Central memory CD4-positive, alpha-beta T cell (primary cell): ENCODE data around the gene ACTR10.

Source experiments
- DNase-seq: peaks from one replicate; pipeline ENCODE4 v3.0.0; 2022
- total RNA-seq, 3 experiments: gene quantifications; one replicate each; lab custom pipeline; 2026; lab: John Stamatoyannopoulos, UW

Gene ACTR10
- total RNA-seq, result 32.4 to 55.3 (median 45.2) reads per million in 3 experiments

GRCh38 chr14:58199726-58200479 lies at the start of gene ACTR10:
Gene ACTR10 (plus strand): TSS chr14:58200149. CDS start chr14:58200218, 69 bp downstream.
- DNase-seq, result peak; percentile 83

- no peak for DNase-seq
Measured at GRCh38 chr14:58150243-58150805, 49.6 kb upstream of the ACTR10 start.

GRCh38 chr14:58151133-58152013 lies 48.6 kb upstream of the ACTR10 start:
- DNase-seq, result no peak

DNA sequence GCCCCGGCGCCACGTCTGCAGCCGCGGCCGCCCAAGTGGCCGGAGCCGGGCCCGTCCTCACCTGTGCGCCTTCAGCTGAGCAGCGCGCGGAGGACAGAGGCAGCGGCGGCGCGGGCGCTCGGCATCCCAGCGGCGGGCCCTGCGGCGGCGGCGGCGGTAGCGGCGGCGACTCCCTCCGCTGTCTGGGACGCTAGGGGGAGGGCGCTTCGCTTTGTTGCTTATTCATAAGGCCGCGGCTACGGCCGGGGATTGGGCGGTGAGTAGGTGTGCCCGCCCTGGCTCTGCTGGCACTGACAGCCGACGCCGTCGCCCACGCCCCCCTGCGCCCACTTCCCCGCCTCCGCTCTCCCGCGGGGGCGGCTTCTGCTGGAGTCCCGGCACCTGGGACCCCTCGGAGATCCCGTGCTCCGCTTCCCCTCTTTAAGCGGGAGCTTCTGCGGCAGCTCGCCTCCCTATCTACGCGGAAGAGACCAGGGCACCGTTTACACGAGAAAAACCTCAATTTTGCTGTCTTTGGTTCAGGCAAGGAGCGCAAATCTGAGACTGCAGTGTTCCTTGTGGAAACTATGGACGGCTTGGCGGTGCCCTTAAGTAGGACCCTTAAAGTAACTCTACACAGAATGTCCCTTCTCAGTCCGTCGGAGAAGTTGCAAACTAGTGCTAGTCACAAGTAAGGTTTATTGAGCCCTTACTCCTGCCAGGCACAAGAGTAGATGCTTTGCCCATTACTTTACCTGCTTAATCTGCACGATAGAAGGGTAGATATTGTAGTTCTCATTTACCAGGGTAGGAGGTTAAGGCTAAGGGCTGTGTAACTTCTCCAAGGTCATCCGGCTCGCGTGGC lies 47.7 kb upstream of the ACTR10 start, which contains the start of gene ARMH4:
TSS of gene ARMH4 (minus strand) at position 200 of the 844 bp plus-strand sequence. CDS start 12,855 bp downstream, outside the sequence.
- DNase-seq, result peak; percentile 50

GRCh38 chr14:58160561-58160960 lies 39.4 kb upstream of the ACTR10 start:
- no peak for DNase-seq

DNA sequence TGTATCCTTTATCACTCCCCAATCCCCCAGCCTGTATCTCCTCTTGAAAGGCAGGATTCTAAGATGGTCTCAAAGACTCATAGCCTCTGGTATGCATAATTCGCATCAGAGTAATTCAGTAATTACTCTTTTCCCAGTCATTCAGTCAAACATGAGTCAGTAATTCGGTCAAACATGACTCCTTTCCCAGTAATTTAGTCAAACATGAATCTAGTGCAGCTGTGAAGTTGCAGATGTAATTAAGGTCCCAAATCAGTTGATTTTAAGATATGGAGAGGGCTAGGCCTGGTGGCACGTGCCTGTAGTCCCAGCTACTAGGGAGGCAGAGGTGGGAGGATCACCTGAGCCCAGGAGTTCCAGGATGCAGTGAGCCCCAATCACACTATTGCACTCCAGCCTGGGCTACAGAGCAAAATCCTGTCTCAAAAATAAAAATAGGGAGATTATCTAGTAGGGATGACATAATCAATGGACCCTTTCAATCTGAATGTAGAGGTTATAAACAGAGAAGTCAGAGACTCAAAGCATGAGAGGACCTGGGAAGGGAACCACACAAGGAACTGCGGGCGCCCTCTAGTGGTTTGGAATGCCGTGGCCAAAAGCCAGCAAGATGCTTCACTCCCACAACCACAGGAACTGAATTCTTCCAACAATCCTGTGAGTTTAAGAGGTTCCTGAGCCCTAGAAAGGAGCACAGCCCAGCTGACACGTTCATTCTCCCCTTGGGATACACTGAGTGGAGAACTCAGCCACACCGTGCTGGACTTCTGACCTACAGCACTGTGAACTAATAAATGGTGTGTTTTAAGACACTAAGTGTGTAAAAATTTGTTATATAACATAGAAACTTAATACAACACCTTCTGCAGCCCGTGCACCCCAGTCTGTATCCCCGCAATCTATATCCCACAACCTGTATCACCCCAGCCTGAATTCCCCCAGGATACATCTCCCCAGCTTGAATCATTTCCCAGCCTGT lies 33.7 kb upstream of the ACTR10 start:
- peak; percentile 26 for DNase-seq

DNA sequence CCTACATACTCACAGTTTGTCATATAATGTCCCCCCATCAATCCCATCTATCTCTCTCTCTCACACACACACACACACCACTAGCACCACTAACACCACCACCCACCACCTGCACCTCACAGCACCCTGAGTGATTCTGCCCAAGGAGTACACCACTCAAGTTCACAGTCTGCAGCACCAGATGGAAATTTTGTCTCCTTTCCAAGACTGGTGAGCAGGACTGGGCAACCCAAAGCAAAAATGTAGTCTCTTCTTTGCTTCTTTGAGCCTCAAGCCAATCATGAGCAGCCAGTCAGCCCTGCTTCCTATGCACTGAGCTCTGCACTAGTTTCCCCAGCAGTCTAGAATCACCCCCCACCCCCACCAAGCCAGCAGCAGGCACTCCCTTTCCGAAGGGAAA lies 32.9 kb upstream of the ACTR10 start:
- DNase-seq, result no peak

DNA sequence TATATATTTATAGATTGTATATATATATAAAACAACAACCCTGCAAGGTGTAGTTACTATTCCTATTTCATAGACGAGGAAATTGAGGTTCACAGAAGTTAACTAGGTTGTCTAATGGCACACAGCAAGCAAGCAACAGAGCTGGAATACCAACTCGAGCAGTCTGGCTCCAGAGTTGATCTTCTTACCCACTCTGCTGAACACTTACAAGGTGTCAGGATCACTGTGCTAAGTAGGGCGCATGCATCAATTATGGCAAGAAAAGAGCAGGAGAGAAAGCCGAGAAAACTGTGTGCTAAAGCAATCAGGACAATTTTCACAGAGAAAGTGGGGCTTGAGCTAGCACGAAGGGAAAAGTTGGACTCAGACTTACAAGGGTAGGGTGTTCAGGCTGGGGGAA lies 32.1 kb upstream of the ACTR10 start:
- DNase-seq, result no peak

DNA sequence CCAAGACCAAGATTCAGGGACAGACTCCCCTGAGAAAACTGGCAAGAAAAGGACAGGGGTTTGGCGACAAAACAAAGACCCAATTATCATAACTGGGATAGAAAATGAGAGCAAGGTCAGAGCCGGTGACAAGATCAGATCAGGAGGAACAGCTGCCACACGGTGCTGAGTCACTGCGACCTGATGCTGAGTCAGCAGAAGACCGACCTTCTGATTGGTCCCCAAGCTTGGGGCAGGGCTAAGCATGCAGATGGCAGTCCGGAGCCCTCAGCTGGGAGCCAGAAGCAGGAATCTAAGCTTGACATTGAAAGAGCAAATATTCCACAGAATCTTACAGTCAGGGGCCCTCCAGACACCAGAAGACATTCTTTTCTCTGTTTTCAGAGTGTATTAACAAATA lies 28.9 kb upstream of the ACTR10 start:
- no peak for DNase-seq

GRCh38 chr14:58177125-58177524 lies 22.8 kb upstream of the ACTR10 start:
- DNase-seq, result no peak

GRCh38 chr14:58189176-58189575 lies 10.8 kb upstream of the ACTR10 start:
- DNase-seq, result no peak

DNA sequence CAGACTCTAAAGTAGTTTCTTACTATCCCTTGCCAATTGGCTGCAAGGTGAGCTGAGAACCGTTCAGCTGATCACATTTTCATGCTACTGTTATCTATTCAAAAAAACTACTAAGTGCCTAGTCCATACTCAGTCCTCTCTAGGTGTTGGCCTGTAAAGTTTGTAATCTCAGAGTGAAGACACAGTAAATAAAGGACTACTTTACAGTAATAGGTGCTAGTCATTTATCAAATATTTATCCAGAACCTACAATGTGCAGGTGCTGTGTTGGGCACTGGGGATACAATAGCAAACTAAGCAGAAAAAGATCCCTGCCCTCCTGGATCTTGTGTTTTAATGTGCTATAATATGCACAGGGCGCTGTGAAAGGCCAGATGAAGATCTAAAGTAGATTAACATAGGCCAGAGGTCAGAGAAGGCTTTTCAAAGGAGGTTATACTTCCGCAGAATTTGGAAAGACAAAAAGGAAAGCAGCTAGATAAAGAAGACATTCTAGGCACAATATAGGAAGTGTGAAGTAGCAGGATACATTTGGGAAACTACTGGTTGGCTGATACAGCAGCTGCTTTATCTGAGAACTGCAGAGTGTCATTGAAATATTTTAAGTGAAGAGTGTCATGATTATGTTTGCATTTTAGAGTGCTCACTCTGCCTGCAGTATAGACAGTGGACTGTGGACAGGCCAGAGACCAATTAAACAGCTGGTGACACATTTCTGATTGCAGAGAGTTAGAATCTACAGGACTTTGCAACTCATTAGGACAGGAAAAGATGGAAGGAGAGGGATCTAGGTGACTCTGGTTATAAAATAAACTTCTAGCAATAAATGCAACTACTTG lies 8.0 kb upstream of the ACTR10 start:
- DNase-seq, result no peak

GRCh38 chr14:58193542-58193941 lies 6.4 kb upstream of the ACTR10 start:
- DNase-seq, result no peak

DNA sequence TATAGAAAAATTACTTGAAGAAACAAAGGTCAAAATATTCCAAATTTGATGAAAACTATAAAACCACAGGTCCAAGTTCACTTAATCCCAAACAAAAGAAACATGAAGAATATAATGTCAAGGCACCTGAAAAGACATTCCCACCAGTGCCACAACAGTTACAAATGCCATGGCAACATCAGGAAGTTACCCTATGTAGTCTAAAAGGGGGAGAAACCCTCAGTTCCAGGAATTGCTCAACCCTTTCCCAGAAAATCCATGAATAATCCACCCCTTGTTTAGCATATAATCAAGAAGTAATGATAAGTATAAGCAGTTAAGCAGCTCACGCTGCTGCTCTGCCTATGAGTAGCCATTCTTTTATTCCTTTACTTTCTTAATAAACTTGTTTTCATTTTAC lies 3.8 kb upstream of the ACTR10 start:
- DNase-seq, result no peak

DNA sequence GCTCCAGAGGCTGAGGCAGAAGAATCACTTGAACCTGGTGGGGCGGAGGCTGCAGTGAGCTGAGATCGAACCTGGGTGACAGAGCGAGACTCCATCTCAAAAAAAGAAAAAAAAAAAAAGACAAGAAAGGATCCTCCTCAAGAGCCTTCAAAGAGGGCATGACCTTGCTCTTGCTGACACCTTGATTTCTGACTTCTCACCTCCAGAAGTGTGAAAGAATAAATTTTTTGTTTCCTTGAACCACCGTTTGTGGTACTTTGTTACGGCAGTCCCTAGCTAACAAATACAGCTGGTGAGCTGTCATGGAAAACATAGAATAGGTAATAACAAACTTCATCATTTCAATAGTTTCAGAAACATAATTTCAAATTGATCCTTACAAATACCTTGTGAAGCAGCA lies 1.9 kb upstream of the ACTR10 start:
- DNase-seq, result peak; percentile 6

DNA sequence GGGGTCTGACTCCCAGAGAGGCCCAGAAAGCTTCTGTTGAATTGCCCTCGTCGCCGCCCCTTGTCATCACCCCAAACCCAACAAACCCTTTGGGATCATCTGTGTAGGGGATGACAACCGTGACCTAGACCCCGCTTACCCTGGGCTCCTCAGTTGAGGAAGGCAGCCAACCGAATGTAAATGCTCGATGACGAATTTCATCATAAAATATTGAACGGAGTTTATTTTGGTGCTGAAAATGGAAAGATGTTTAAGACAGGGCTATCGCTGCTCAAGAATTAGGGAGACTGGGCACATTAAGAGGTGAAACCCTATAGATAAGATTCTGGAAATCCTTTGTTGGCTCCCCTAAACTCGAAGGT lies 512 bp downstream of the ACTR10 start:
- DNase-seq, result no peak

DNA sequence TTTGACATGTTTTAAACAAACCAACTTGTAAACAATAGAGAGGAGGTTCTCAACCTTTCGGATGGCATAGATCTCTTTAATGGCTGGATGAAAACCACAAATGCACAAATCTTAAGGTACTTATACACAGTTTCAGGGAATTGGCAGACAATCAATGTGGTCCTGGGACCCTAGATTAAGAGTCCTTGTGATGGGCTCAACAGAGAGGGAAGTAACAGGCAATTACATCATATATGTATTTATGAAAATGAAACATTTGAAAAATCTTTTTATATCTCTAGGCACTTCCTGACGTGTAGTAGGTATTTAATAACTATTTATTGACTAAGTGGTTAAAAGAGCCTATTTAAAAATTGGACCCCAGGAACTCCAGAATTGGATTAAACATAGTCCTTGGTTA lies 897 bp downstream of the ACTR10 start:
- DNase-seq, result no peak

GRCh38 chr14:58213176-58213575 lies 13.2 kb downstream of the ACTR10 start:
- no peak for DNase-seq

DNA sequence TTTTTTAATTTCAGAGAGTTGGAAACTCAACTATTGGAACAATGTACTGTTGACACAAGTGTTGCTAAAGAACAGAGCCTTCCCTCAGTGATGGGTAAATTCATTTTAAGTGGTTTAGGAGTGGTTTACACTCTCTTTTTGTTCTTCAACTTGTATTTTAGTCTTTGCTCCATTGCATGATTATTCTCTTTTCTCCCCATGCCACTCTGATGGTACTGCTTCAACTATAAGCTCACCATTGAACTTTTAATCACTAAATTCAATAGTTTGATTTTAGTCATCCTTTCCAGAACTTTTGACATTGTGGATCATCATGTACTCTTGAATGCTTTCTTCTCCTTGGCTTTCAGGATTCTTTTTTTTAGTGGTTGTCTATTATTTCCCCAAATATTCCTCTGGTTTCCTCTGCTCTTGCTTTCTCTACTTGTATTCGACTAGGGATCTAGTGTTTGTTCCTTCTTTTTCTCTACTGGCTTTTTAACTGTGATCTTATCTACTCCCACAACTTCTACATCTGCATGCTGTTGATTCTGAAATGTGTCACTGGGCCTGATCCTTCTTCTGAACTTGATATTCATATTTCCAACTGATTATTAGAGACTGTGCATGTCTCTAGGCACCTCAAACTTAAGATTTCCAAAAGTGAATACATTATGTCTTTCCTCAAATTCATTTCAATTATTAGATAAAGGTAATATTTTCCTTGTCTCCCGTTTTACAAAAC lies 15.4 kb downstream of the ACTR10 start:
- no peak for DNase-seq

DNA sequence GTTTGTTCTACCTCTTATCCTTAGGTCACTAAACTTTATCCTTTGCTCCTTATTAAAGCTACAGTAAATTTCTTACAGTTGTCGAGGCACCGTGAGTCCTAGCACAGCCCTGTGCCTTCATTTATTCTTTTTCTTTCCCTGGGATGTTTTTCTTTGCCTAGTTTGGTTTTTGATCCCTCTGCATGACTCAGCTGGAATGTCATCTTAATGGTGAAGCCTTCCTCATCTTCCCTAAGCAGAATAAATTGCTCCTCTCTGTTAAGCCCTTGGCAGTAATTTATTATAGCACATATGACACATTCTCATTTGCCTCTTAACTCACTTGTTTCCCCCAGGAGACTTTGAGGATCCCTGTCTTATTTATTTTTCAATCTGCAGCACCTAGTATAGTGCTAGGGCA lies 16.6 kb downstream of the ACTR10 start:
- no peak for DNase-seq
